Daoy (cell line): Measurements from ENCODE around the gene NPY4R. TPM values are rescaled to one million over a fixed set of nuclear protein-coding genes. Genes with fewer than 3 reads are reported as not detected.
"Not testable (repeated sequence)": the region's sequence is repeated elsewhere in the genome, so short reads cannot be mapped to it uniquely, and the experiment has no call there.

ENCODE experiments used
- DNase-seq: peaks from one replicate; pipeline ENCODE4 v3.0.0-alpha.2; 2015; ENCODE audit warnings: low read depth
- total RNA-seq: library from RNA; depleted of rRNA; stranded (reverse); fragments of >200 nt; shearing (Covaris generic); gene quantifications from 2 replicates; pipeline ENCODE4 v1.2.3, GENCODE V29; 2014; rRNA removed

The NPY4R gene, protein sequence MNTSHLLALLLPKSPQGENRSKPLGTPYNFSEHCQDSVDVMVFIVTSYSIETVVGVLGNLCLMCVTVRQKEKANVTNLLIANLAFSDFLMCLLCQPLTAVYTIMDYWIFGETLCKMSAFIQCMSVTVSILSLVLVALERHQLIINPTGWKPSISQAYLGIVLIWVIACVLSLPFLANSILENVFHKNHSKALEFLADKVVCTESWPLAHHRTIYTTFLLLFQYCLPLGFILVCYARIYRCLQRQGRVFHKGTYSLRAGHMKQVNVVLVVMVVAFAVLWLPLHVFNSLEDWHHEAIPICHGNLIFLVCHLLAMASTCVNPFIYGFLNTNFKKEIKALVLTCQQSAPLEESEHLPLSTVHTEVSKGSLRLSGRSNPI
- not detected in 2 replicates for total RNA-seq

DNA sequence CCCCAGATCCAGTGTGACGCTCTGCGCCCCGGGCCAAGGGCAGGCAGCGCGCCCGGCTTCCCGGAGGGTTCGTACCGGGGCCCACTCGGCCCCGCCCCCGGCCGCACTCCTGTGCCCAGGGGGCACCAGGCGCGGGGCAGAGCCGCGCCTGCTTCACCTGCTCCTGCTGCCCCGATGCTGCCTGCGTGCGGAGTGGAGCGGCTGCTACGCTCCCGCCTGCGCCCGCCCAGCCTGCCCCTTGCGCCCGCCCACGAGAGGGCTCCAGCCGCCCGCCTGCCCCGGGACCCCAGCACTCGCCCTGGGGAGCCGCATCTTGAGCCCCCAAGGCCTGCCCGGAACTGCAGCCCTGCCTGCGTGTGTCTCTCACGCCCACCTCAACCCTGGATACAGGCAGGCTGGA is at the start of gene NPY4R:
TSS of gene NPY4R (minus strand) at position 194 of the 400 bp plus-strand sequence. CDS start 3,323 bp downstream, outside the sequence.
- DNase-seq = not testable (repeated sequence)

DNA sequence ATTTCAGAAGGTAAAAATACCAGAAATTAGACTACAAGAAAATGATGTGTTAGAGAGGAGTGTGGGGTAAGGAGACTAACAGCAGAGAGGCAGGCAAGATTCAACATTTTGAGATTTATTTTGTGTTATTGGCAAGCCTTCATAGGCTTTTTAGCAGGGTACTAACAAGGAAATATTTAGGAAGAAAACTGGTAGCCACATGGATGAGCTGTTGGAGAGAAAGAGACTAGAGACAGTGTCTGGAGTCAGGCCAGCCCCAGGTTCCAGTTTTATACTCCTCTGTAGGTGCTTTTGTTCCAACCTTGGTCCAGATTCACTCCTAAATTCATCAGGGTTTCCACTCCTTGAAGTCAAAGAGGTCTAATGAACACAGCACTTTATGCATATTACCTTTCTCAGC is 49.6 kb upstream of the NPY4R start:
- no peak for DNase-seq

DNA sequence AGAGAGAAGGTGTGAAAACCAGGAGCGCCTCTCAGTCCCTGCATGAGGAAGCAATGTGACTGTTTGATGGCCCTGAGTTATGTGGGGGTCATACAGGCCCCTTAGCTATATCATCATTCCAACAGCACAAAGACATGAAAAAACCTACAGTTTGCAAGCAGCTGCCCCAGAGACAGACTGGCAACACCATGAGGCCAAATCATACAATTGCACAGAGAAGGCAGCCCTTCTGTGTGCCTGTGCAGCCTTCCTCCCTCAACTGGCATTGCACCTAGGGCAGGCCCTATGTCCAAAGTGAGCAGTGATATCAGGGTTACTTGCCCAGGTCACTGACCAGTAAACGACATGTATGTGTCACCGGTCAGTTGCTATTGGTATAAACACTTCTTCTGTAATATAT is 49.1 kb upstream of the NPY4R start:
- no peak for DNase-seq

DNA sequence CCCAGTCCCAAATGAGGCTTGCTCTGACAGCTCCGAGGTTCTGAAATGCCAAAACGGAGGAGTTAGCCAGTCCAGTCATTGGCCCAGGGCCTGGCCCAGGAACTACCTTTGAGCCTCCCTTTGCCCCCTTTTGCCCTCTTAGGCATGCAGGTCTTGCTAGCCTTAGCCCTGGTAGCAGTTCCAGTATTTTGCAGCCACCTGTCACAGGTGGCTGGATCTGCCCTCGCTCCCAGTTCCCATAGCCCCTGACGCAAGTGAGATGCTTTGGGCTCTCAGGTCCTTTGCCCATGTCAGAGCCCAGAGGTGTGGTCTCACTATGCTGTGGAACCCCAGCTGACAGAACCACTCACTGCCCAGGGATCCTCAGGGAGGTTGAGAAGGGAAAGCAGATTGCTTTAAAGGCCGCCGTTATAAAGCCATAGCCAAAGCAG is 48.7 kb upstream of the NPY4R start:
- no peak for DNase-seq

DNA sequence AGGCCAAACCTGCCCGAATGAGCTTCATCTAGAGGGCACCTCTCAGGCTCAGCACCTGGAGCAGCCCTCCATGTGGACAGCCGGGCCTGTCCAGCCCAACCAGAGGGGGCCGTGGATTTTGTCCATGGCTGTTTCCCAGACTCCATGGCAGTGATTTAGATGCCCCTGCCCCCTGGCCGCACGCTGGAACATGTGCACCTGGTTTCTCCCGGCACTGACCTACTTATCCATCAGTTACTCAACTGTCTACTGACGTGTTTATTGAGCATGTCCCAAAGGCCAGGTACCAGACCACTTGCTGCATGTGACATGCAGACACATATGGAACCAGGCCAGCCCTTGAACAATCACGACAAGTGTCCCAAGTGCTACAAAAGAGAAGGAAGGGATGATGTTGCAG is 47.6 kb upstream of the NPY4R start:
- not testable (repeated sequence) for DNase-seq

DNA sequence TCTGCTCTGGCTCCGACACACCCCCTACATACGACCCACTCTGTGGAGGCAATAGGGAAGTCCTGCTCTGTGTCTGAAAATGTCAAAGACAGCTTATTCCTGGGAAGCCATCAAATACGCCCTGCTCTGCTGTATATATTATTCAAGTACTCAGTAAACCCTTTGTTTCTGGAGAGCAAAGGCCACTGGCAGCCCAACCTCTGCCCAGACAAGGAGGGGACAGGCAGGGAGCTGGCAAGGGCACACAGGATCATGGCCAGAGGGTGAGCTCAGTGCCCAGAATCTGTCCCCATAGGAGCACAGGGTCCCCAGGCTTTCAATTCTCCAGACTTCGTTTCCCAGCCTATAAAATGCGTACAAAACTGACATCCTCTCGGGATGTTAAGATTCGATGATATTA is 47.0 kb upstream of the NPY4R start:
- DNase-seq = not testable (repeated sequence)

DNA sequence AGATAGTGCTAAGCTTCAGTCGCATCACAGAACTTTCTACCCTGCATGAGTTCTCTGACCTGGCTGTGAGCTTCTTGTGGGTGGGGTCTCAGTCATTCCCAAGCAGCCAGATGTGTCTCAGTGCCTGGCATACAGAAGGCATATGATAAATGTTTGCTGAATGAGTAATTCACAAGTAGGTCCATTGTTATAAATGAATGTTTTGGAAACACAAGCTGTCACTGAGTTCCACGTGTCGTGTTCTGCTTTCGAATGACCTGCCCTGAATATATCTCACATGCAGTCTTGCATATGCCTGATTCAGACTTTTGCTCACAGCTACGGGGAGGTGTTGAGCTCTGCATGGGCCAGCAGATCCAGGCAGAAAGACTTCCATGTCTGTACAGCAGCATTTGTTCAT is 46.2 kb upstream of the NPY4R start:
- not testable (repeated sequence) for DNase-seq

DNA sequence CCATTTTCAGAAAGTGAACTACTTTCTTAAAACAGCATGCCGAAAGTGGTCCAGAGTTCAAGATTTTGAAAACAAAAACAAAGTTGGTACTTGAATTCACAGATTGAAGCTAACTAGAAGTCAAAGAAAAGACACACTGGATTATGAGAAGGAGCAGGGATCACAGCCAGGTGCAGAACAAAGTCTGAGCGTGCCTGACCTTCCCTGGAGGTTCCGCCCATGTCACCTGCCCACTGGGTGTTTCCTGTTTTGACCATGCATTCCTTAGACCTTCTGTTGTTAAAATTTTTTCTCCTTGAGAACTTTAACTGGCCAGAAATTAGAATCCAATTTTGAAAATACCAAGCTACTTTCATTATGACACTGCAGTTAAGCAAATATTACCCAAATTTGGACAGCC is 34.2 kb upstream of the NPY4R start:
- DNase-seq = not testable (repeated sequence)

DNA sequence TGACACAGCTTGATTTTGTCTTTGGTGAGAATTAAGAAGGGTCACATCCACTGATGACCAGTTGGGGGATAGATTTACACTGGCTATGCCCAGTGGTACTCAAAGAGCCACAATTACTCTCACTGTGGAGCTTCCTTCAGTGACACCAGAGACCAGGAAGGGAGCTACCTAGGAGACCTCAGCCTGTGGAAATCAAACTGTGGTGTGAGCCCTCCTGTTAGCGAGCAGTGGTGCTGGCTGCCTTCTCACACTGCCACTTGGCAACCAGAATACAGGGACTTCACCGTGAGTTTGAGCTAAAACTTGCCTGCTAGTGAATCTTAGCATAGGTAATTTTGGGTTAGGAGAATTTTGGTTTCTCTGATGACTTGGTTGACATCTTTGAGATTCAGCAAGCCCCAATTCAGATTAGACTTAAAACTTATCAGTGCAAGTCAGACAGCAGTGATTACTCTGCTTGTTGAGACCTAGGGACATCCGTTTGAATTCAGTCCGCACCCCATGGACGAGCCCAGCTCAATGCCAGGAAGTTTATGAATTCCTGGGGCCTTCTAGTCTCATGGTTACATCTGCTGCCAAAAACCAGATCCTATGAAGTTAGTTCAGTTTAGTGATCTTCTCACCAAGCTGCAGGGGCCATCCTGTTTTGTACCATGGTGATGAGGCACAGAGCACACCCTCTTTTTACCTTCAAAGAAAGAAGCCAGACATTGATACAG is 33.4 kb upstream of the NPY4R start:
- not testable (repeated sequence) for DNase-seq

DNA sequence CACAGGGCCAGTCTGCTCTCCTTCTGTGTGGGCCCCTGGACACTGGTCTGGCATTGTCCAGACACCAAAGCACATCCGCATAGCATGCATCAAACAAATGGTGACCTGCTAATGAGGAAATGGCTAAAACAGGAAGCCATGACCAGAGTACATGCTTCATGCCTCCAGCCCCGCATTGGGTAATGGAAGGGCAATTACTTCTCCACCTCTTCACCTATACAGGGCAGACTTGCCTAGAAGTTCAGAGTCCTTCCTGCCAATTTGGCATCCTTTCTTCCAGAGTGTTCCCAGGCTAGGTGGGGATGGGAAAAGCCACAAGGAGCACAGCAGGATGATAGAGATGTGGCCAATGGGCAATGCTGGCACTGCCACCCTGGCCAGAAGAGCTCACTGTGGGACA is 32.1 kb upstream of the NPY4R start:
- DNase-seq = not testable (repeated sequence)

DNA sequence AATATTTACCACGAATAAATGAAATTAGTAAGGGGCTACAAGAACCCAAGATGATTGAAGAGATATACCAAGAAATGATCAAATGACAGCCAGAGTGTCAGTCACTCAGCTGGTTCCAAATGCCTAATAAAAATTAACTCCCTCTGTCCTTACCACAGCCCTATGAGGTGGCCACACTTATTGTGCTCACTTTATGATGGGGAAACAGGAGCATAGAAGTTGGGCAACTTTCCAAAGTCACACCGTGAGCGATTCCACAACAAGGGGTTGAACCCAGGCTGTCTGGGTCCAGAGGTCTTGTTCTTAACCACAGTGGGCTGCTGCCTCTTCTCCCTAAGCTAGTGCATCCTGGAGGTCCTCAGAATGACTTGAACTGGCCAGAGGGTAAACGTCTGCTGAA is 31.6 kb upstream of the NPY4R start:
- not testable (repeated sequence) for DNase-seq

DNA sequence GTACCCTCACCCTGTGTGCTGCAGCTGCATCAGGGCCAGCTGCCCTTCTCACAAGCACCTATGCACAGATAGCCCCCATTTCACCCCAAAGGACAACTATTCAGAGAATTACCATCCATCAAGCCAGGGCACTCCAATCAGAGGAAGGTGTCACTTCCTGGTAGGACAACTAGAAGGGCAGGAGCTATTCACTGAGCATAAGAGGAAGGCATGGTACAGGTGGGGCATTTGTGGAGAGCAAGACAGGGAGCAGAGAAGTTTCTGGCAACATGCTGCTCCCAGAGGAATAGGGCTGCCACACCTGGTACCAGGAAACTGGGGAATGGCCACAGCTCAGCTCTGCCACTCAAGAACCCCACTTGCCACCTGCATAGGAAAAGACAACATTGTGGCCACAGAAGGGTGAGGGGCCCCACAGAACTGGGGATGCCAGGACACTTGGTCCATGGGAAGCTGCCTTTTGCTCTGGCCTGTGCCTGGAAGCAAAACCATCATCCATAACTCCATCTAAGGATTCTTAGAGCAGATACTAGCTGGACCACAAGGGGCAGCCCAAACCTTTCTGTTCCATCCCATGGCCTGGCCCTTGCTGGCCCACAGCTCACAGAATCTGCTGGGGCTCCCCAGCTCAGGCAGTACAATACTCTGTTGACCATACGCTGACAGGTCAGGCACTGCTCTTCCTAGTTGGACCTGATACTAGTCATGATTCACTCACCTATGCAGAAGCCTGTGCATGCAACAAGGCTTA is 25.8 kb upstream of the NPY4R start:
- DNase-seq = not testable (repeated sequence)

DNA sequence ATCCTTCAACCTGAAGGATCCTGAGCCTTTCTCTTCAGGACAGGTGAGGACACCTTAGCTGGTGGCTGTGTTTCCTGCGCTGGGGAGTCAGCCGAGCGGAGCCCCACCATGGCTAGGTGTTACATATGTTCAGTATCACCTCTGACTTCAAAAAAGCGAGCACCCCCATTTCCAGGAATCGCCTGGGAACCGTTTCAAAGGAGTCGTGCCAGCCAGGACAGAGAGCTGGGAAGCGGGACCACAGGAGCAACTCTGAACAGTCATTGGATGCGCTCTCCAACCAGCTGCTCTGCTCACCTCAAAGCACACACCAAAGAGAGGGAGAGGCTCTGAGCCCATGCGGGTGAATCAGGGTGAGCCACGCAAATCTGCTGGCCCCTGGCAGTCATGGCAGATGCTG is 24.5 kb upstream of the NPY4R start:
- DNase-seq = not testable (repeated sequence)

DNA sequence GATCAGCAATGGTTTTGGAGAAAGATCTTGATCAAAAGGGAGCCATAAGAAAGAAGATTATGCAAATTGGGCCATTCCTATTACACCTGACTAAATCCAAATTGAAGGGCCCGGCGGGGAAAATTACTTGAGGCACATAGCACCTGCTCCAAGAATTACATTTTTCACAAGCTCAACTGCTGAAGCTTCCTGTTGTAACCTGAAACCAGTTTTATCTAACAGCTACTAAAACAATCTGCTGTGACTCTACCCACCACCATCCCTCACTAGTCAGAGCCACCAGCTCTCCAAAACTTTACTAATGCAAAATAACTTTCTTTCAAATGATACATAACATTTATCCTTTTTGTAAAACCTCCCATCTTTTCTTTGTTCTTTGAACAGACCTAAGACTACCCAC is 20.7 kb upstream of the NPY4R start:
- DNase-seq = not testable (repeated sequence)

DNA sequence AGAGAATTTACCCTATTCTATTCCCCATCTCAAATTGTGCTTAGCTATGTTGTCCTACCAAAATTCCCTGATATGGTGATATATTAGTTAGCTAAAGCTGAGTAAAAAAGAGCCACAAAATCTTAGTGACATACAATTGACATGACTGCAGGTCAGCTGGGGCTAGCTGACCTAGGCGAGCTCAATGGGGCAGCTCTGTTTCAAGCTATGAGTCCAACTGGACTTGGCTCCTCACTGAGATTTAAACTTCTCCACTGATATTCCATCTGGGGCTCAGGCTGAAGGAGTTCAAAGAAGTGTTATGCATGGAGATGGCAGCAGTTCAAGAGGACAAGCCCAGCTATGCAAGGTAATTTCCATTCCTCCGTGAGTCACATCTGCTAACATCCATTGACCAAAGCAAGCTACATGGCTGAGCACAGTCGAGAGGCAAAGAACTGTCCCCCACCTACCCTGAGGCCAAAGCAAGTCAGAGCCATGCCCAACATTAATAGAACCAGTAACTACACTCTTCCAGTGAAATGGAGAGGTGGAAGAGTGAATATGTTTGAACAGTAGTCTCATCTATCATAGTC is 9.1 kb upstream of the NPY4R start:
- not testable (repeated sequence) for DNase-seq

DNA sequence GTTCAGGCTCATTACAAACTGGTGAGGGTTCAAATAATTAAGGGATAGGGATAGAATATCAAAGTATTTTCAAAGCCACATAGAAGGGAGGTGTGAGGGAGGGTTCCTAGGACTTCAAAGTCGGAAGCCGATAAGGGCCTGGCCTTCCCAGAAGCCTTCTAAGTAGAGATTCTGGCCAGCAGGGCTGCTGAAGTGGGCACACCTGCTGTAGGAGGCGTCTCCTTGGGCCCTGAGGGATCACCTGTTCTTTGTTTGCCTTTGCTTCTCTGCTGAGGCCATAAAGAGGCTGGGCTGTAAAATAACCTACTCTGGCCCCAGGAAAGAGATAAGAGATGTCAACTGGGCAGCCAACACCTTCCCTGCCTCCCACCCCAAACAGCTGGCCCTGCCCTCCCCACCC is 8.0 kb upstream of the NPY4R start:
- DNase-seq = not testable (repeated sequence)

DNA sequence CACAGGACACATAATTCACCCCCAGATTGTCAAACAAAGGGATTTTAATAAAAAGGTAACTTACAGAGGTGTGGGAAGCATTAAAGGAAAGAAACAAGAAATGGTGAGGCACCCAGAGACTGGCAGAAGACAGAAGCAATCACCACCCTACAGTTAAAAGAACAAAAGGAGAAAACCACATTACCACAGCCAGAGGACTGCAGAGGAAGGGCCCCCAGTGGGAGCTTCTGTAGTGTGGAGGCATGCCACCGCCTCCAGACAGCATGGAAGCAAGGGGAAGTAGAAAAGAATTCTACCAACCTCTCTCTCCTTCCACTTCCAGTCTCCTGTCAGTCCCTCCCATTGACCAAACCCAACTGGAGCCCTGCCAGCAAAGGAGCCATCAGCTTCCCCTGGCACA is 4.4 kb upstream of the NPY4R start:
- DNase-seq = not testable (repeated sequence)

DNA sequence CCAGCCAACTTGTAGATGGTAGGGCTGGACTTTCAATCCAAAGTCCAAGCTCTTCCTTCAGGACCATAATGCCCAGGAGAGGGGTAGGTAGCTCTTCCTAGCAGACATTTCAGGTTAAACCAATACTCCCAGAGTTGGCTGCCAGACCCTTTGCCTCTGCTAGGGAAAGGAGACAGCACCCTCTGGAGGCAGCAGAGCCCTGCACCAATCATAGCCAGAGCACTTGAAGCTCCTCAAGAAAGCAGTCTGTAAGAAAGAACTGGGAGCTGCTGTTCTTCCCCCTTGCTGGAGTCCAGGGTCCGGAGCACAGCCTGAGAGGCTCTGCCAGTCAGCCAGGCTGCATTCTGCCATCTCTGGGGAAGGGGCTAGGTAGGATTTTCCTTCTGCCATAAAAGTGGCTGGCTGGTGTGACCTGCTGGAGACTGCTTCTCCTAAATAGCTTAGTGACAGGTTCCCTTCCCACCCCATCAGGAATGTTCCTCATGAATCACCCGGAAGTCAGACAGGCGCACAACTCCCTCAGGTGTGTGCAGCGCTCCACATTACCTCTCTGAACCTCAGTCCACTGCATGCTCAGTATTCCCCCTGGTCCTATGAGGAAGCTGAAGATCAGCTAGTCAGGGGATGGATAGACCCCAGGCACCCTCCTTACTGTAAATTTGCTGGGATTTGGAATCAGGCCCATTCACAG is 2.5 kb upstream of the NPY4R start:
- DNase-seq = not testable (repeated sequence)

DNA sequence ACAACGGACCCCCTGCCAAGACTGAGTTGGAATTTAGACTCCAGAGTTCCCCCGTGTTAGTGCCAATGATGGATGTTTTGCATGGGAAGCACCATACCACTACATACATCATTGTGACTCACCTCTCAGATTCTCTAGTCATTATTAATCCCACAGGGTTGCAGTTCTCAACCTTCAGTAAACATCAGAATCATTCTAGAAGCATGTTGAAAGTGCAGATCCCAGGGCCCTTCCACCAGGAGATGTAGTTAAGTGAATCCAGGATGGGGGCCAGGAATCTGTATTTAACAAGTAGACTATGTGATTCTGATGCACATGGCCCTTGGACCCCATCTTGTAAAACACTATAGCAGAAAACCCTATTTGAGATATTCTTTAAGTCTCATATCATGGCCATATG is 2.1 kb downstream of the NPY4R start:
- DNase-seq = peak; percentile 21

DNA sequence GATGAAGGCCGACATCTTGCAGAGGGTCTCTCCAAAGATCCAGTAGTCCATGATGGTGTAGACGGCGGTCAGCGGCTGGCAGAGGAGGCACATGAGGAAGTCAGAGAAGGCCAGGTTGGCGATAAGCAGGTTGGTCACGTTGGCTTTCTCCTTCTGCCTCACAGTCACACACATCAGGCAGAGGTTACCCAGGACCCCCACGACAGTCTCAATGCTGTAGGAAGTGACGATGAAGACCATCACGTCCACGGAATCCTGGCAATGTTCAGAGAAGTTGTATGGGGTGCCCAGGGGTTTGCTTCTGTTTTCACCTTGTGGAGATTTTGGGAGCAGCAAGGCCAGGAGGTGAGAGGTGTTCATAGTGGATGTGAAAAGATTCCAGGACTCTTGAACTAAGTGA is 3.5 kb downstream of the NPY4R start:
- not testable (repeated sequence) for DNase-seq

DNA sequence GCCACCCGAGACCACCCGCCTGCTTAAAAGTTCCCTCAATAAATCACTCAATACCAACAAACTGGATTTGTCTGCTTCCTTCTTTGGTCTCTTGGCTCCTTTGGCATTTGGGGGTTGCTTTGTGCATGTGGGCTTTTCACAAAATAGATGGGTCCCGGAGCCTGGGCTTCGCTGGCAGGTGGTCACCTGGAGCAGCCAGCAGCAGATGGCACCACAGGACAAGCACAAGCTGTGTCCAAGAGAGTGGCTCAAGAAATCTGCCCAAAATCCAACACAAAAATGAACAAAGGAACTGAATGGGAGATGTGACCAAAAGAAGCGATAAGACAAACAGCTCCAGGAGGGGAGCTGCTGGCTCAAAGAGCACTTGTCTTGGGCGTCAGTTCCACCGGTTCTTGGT is 6.2 kb downstream of the NPY4R start:
- DNase-seq = not testable (repeated sequence)
